GM12864 (cell line): ENCODE data around the gene FANCL.
"Not testable (repeated sequence)": the region's sequence is repeated elsewhere in the genome, so short reads cannot be mapped to it uniquely, and the experiment has no call there.

ENCODE experiments used
- DNase-seq: peaks from one replicate; pipeline ENCODE4 v3.0.0-alpha.2; 2011; ENCODE audit warnings: low read depth
- H3K4me3 ChIP-seq: 2 replicates; pipeline ENCODE4 v1.5.1; 2011; ENCODE audit warnings: mild to moderate bottlenecking, low read depth, low read length, control low read depth
- CTCF ChIP-seq: IDR thresholded peaks from 2 replicates; pipeline ENCODE4 v1.5.1; 2011; ENCODE audit warnings: low read depth, mild to moderate bottlenecking, moderate library complexity, low read length, control low read depth, inconsistent platforms; ENCODE audit errors: missing control alignments

FANCL gene

GRCh38 chr2:58130238-58130637 is 110.9 kb downstream of the FANCL start:
- no peak for TF ChIP-seq CTCF

GRCh38 chr2:58127111-58127510 is 114.0 kb downstream of the FANCL start:
- no peak for TF ChIP-seq CTCF
- no peak for DNase-seq
- no peak overlapping the region for H3K4me3 ChIP-seq

More at GRCh38 chr2:58130238-58130637, 110.9 kb downstream of the FANCL start:
- no peak overlapping the region for H3K4me3 ChIP-seq
- no peak for DNase-seq

- no peak overlapping the region for H3K4me3 ChIP-seq
- no peak for TF ChIP-seq CTCF
- no peak for DNase-seq
These were observed 118.6 kb downstream of the FANCL start for GRCh38 chr2:58122540-58122939.

- no peak for TF ChIP-seq CTCF
These were observed 119.1 kb downstream of the FANCL start for GRCh38 chr2:58122040-58122439.

GRCh38 chr2:58120626-58121229 is 120.4 kb downstream of the FANCL start:
- no peak overlapping the region for H3K4me3 ChIP-seq
- no peak for TF ChIP-seq CTCF
- DNase-seq: no peak

More at GRCh38 chr2:58122040-58122439, 119.1 kb downstream of the FANCL start:
- H3K4me3 ChIP-seq: no peak overlapping the region
- DNase-seq: no peak

- H3K4me3 ChIP-seq, DNase-seq: not testable (repeated sequence)
These were observed 127.6 kb downstream of the FANCL start for GRCh38 chr2:58113563-58113962.

GRCh38 chr2:58110765-58111164 is 130.4 kb downstream of the FANCL start:
- no peak overlapping the region for H3K4me3 ChIP-seq
- TF ChIP-seq CTCF: peak; percentile 12
- no peak for DNase-seq
